ENCODE results near the gene SH3BGRL2.

- no peak for TF ChIP-seq EGR1 (IDR thresholded peaks at IDR 0.05)
- TF ChIP-seq YY1 (IDR thresholded peaks at IDR 0.05; ENCODE audit: low read depth): no peak
- no peak for TF ChIP-seq REST (IDR thresholded peaks at IDR 0.05; ENCODE audit: low read depth)
- TF ChIP-seq MAX (IDR thresholded peaks at IDR 0.05): no peak
- TF ChIP-seq TAF1 (IDR thresholded peaks at IDR 0.05; ENCODE audit: low read depth): no peak
Measured at GRCh38 chr6:79724816-79725215, 93.7 kb downstream of the SH3BGRL2 start.

Data from Ishikawa (cell line).